ENCODE measurements around the gene GATD1. TPM values are rescaled to one million over a fixed set of nuclear protein-coding genes. Genes with fewer than 3 reads are reported as not detected.

Gene GATD1
- total RNA-seq, 1 donor from 2014 or later = 63.3 TPM

DNA sequence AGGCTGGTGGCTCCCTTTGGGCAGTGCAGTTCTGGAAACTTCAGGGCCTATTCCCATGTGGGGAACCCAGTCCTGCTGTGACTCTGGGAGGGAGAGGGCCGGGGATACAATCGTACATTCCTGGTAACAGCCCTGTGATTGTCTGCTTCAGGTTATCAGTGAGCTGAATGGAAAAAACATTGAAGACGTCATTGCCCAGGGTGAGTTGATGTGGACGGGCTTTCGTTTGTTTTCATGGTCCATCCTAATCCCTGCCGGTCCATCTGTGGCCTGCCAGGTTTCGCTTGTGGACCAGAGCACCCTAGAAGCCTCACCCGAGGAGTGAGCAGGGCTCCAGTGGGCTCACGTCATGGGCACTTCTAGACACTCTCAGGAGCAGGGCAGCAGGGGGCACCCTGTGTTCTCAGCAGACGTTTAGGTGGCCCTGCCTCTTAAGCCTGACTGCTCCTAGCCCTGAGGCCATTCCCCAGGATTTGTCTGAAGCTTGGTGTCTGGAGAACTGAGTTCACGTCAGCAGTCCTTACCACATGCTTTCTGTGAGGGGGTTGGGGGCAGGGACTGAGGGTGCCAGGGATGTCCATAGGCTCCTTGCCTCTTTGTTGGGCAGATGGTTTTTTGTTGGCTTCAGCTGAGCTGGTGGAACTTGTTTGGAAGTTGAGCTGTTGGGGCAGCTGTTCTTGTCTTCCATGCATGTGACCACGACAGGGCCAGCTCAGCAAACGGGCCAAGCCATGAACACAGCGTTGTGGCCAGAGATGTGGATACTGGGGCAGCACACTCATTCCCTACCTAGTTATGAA lies 34.4 kb upstream of the GATD1 start:
- CTCF ChIA-PET = no interaction called here

DNA sequence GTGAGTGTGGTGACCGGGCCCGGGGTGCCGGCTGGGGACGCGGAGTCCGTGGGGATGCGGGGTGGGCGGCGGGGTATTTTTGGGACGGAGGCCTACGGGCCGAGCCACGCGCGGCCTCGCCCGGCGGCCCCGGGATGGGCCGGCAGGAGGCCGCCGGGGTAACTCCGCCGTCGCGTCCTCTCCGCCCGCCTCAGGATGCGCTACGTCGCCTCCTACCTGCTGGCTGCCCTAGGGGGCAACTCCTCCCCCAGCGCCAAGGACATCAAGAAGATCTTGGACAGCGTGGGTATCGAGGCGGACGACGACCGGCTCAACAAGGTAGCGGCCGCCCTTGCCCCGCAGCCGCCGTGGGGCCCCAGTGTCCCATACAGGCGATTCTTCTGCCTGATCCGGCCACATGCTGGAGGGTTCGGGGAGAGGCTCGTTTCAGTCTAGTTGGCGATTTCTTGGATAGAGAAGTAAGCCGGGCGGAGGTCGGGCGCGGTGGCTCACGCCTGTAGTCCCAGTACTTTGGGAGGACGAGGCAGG lies 32.8 kb upstream of the GATD1 start:
- H3K4me3 Mint-ChIP-seq = peak overlapping the region; percentile 91
- H3K27ac Mint-ChIP-seq = peak overlapping the region; percentile 98
- POLR2A ChIA-PET = interaction anchor here (0.6 to 4.8 kb wide), 20 partner anchors 9 to 403 kb away, joined by 3 to 87 read pairs (median 4); partner anchors contain the start of genes CEND1, GATD1, IRF7 and LMNTD2
- TF ChIP-seq, protein P1, sequence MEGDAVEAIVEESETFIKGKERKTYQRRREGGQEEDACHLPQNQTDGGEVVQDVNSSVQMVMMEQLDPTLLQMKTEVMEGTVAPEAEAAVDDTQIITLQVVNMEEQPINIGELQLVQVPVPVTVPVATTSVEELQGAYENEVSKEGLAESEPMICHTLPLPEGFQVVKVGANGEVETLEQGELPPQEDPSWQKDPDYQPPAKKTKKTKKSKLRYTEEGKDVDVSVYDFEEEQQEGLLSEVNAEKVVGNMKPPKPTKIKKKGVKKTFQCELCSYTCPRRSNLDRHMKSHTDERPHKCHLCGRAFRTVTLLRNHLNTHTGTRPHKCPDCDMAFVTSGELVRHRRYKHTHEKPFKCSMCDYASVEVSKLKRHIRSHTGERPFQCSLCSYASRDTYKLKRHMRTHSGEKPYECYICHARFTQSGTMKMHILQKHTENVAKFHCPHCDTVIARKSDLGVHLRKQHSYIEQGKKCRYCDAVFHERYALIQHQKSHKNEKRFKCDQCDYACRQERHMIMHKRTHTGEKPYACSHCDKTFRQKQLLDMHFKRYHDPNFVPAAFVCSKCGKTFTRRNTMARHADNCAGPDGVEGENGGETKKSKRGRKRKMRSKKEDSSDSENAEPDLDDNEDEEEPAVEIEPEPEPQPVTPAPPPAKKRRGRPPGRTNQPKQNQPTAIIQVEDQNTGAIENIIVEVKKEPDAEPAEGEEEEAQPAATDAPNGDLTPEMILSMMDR (IDR thresholded peaks at IDR 0.05) = no peak
- no peaks in the 10 kb centered on the region for H3K27me3 Mint-ChIP-seq
- CTCF ChIA-PET = no interaction called here
- peaks cover 35% of the 10 kb centered on the region for H3K4me1 Mint-ChIP-seq
- intact Hi-C loops (cut with micrococcal nuclease) = no loop called here
- no peaks in the 10 kb centered on the region for H3K9me3 Mint-ChIP-seq
- DNase-seq (no peak), ATAC-seq (ENCODE audit: low read depth) (peak; percentile 2)
- peaks cover 39% of the 10 kb centered on the region for H3K36me3 Mint-ChIP-seq (ENCODE audit: low read depth)

More for the DNA sequence above, 34.4 kb upstream of the GATD1 start:
- intact Hi-C loops (cut with micrococcal nuclease) = no loop called here
- peaks cover 33% of the 10 kb centered on the region for H3K4me1 Mint-ChIP-seq
- peak overlapping the region; percentile 73 for H3K27ac Mint-ChIP-seq
- no peak for ATAC-seq (ENCODE audit: low read depth)
- TF ChIP-seq, protein P1 (IDR thresholded peaks at IDR 0.05) = no peak
- no peaks in the 10 kb centered on the region for H3K27me3 Mint-ChIP-seq
- POLR2A ChIA-PET = interaction anchor here (0.6 to 1.3 kb wide), 6 partner anchors 8 to 506 kb away, joined by 3 to 19 read pairs (median 4); partner anchors contain the start of genes PNPLA2 and TSPAN4
- no peaks in the 10 kb centered on the region for H3K9me3 Mint-ChIP-seq
- H3K36me3 Mint-ChIP-seq (ENCODE audit: low read depth) = peaks cover 39% of the 10 kb centered on the region
- H3K4me3 Mint-ChIP-seq = peak overlapping the region; percentile 87
- DNase-seq = no peak

DNA sequence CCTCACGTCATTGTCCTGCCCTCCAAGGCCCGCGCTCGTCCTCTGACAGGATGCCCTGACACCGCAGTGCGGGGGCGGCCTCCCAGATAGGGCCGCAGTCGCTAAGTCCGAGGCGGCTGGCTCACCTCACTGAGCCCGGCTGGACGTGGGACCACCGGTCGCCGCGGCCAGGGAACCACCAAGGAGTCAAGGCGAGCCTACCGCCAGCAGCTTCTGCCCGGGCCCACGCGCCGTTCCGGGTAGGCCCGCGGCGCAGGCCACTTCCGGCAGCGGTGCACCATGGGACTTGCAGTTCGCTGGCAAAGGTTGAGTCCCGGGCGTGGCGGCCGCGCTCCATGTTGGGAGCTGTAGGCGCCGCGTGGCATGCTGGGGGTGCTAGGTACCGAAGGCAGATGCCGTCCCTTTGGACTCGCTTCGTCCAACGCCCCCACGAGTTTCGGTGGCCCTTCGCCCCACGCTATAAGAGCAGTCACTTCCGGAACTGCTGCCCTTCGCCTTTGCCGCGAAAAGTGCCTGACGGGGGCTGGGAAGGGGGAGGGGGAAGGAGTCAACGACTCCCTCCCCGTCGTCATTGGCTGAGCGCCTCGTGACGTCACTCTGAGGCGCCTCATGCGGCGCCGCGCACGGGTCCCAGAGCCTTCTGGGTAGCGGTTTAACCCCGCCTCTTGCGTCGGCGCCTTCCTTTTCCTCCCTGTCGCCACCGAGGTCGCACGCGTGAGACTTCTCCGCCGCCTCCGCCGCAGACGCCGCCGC lies 32.2 kb upstream of the GATD1 start, which contains the start of gene RPLP2:
Gene RPLP2, plus strand, starts transcription at position 681 of the 753 bp plus-strand sequence. CDS start 268 bp downstream, outside the sequence.
- DNase-seq = peak; percentile 97
- intact Hi-C loops (cut with micrococcal nuclease) = loop anchor here (1.0 to 2.0 kb wide), 6 partner anchors 10 to 602 kb away; partner anchors contain the start of genes BET1L, POLR2L, RIC8A and RNH1
- TF ChIP-seq, protein P1 (IDR thresholded peaks at IDR 0.05) = no peak
- peaks cover 39% of the 10 kb centered on the region for H3K36me3 Mint-ChIP-seq (ENCODE audit: low read depth)
- peak; percentile 82 for ATAC-seq (ENCODE audit: low read depth)
- POLR2A ChIA-PET = interaction anchor here (0.6 to 4.8 kb wide), 23 partner anchors 10 to 402 kb away, joined by 3 to 87 read pairs (median 4); partner anchors contain the start of genes CEND1, GATD1, IRF7 and LMNTD2
- no peaks in the 10 kb centered on the region for H3K27me3 Mint-ChIP-seq
- peaks cover 37% of the 10 kb centered on the region for H3K4me1 Mint-ChIP-seq
- H3K4me3 Mint-ChIP-seq = peak within 1 kb of the TSS; percentile 91
- CTCF ChIA-PET = no interaction called here
- H3K9me3 Mint-ChIP-seq = no peaks in the 10 kb centered on the region
- H3K27ac Mint-ChIP-seq = peak within 1 kb of the TSS; percentile 98

DNA sequence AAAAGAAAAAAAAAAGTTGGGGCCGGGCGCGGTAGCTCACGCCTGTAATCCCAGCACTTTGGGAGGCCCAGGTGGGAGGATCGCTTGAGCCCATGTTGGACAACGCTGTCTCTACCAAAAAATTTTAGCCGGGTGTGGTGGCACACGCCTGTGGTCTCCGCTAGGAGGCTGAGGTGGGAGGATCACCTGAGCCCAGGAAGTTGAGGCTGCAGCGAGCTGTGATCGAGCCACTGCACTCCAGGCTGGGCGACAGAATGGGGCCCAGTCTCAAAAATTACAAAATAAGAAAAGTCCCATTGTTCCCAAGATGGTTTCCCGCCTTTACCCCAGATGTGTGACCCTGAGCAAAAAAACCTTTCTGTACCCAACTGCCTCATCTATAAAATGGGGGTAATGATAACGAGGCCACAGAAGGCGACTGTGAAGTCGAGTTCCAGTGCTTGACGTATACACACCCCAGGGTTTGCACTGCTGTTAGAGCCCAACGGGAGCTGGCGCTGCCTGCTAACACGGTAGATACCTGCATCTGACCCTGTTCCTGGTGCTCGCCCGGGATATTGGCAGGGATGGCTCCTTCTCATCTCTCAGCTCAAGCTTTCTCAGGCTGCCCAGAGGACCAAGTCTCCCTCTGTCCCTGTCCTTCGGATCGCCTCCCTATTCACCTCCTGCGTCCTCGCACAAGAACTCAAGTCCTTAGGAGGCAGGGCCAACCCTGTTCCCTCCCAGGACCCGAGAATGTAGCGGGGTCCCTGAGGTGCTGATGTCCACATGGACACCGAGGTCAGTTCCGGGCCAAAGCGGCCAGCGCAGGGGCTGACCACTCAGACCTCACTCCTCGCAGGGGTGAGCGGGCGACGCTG lies 31.4 kb upstream of the GATD1 start:
- intact Hi-C loops (cut with micrococcal nuclease) = loop anchor here (1.0 to 2.0 kb wide), 6 partner anchors 11 to 601 kb away; partner anchors contain the start of genes BET1L, POLR2L, RIC8A and RNH1
- ATAC-seq (ENCODE audit: low read depth) = no peak
- Mint-ChIP-seq H3K27ac (peak overlapping the region; percentile 98), H3K36me3 (ENCODE audit: low read depth) (peaks cover 37% of the 10 kb centered on the region), H3K9me3 (no peaks in the 10 kb centered on the region), H3K27me3 (no peaks in the 10 kb centered on the region), H3K4me3 (peak overlapping the region; percentile 91), H3K4me1 (peaks cover 43% of the 10 kb centered on the region)
- no peak for DNase-seq
- CTCF ChIA-PET = no interaction called here
- POLR2A ChIA-PET = interaction anchor here (0.8 to 4.8 kb wide), 21 partner anchors 9 to 402 kb away, joined by 3 to 87 read pairs (median 4); partner anchors contain the start of genes CEND1, GATD1, IRF7 and LMNTD2
- TF ChIP-seq, protein P1 (IDR thresholded peaks at IDR 0.05) = no peak

All from activated B cell treated with CpG ODN at 0.5 μM for 24 hours (primary cell).